HEK293 (cell line): ENCODE measurements around the gene CCNI2.

Source experiments
- CTCF ChIP-seq: fragments of 450-650 bp; formaldehyde crosslinking; IDR thresholded peaks from 2 replicates; pipeline ENCODE4 v1.5.1; 2016; ENCODE audit warnings: missing biosample characterization, missing genetic modification characterization
- KLF1 ChIP-seq: fragments of 450-650 bp; formaldehyde crosslinking; IDR thresholded peaks from 2 replicates; pipeline ENCODE4 v1.5.1; 2016; ENCODE audit warnings: missing biosample characterization, missing genetic modification characterization
- REST ChIP-seq: fragments of 450-650 bp; formaldehyde crosslinking; IDR thresholded peaks from 2 replicates; pipeline ENCODE4 v1.5.1; 2016; ENCODE audit warnings: missing biosample characterization, missing genetic modification characterization
- TRIM28 ChIP-seq: IDR thresholded peaks from 2 replicates; pipeline ENCODE4 v1.6.1; 2011; ENCODE audit warnings: low read length, control low read depth, borderline replicate concordance
- ZNF544 ChIP-seq: fragments of 450-650 bp; formaldehyde crosslinking; IDR thresholded peaks from 2 replicates; pipeline ENCODE4 v1.5.0; 2017; ENCODE audit warnings: missing biosample characterization, missing genetic modification characterization
- ZNF843 ChIP-seq: fragments of 450-650 bp; formaldehyde crosslinking; IDR thresholded peaks from 2 replicates; pipeline ENCODE4 v1.5.1; 2016; ENCODE audit warnings: missing biosample characterization, missing genetic modification characterization

- no peak for TF ChIP-seq TRIM28
- TF ChIP-seq ZNF544 = no peak
- TF ChIP-seq ZNF843 (tag by site-specific recombination) = no peak
- no peak for TF ChIP-seq CTCF (tag by site-specific recombination)
- TF ChIP-seq KLF1 (tag by site-specific recombination) = no peak
- no peak for TF ChIP-seq REST (tag by site-specific recombination)
Observed at GRCh38 chr5:132756542-132756941, 9.3 kb downstream of the CCNI2 start.
